WTC11 (cell line): ENCODE results near the gene CR2. TPM values are rescaled to one million over a fixed set of nuclear protein-coding genes. Genes with fewer than 3 reads are reported as not detected.
"Not testable (repeated sequence)": the region's sequence is repeated elsewhere in the genome, so short reads cannot be mapped to it uniquely, and the experiment has no call there.

ENCODE experiments used
- ATAC-seq: fragments of 200-7000 bp; cut with Tn5 transposase; 2 replicates; pipeline ENCODE4 v1.10.0; 2021; ENCODE audit warnings: mild to moderate bottlenecking, moderate library complexity
- CTCF ChIA-PET: fragments of 300-600 bp; sonication (Branson Sonifier 250); formaldehyde crosslinking; loops from one replicate; lab custom pipeline; 2021; ENCODE audit warnings: antibody characterized with exemption; lab: Charles Lee
- POLR2A ChIA-PET: fragments of 350-600 bp; sonication (Branson Sonifier 250); formaldehyde crosslinking; loops from one replicate; lab custom pipeline; 2021; ENCODE audit warnings: antibody characterized with exemption; lab: Charles Lee
- DNase-seq: peaks from one replicate; pipeline ENCODE4 v3.0.0; 2021; ENCODE audit warnings: low spot score
- H3K27ac Mint-ChIP-seq: 2 replicates; pipeline ENCODE4 v1.8.0; 2021; ENCODE audit warnings: mixed read lengths
- H3K27me3 Mint-ChIP-seq: 2 replicates; pipeline ENCODE4 v1.8.0; 2021; ENCODE audit warnings: low read depth, mild to moderate bottlenecking, moderate library complexity, mixed read lengths
- H3K36me3 Mint-ChIP-seq: 2 replicates; pipeline ENCODE4 v1.8.0; 2021; ENCODE audit warnings: mixed read lengths
- H3K4me1 Mint-ChIP-seq: 2 replicates; pipeline ENCODE4 v1.8.0; 2022; ENCODE audit warnings: mixed read lengths
- H3K4me3 Mint-ChIP-seq: 2 replicates; pipeline ENCODE4 v1.8.0; 2021; ENCODE audit warnings: mild to moderate bottlenecking, moderate library complexity, mixed read lengths
- H3K9me3 Mint-ChIP-seq: 2 replicates; pipeline ENCODE4 v1.8.0; 2021; ENCODE audit warnings: mixed read lengths
- AR ChIP-seq: fragments of 250-450 bp; sonication (Bioruptor Pico); IDR thresholded peaks from 2 replicates; pipeline ENCODE4 v1.9.0; 2021; ENCODE audit warnings: mild to moderate bottlenecking
- ELF4 ChIP-seq: sonication (generic); formaldehyde crosslinking; IDR thresholded peaks from 2 replicates; pipeline ENCODE4 v1.8.1; 2022; ENCODE audit warnings: low read depth, mild to moderate bottlenecking, moderate library complexity, missing genetic modification reagents
- JAZF1 ChIP-seq: fragments of 250-450 bp; sonication (Bioruptor Pico); IDR thresholded peaks from 2 replicates; pipeline ENCODE4 v1.9.0; 2021; ENCODE audit warnings: moderate library complexity, mild to moderate bottlenecking, inconsistent platforms
- NFATC4 ChIP-seq: fragments of 250-450 bp; sonication (Bioruptor Pico); IDR thresholded peaks from 2 replicates; pipeline ENCODE4 v1.9.0; 2021; ENCODE audit warnings: mild to moderate bottlenecking
- NR2C2 ChIP-seq: sonication (generic); formaldehyde crosslinking; IDR thresholded peaks from 2 replicates; pipeline ENCODE4 v1.8.0; 2022; ENCODE audit warnings: mild to moderate bottlenecking, missing genetic modification reagents
- NR3C1 ChIP-seq: sonication (generic); formaldehyde crosslinking; conservative IDR thresholded peaks from 2 replicates; pipeline ENCODE4 v1.8.1; 2023; ENCODE audit warnings: low read depth, mild to moderate bottlenecking, missing genetic modification reagents
- PRDM15 ChIP-seq: sonication (generic); formaldehyde crosslinking; IDR thresholded peaks from 2 replicates; pipeline ENCODE4 v1.8.0; 2022; ENCODE audit warnings: missing genetic modification reagents
- RORB ChIP-seq: fragments of 250-450 bp; sonication (Bioruptor Pico); IDR thresholded peaks from 2 replicates; pipeline ENCODE4 v1.9.0; 2021; ENCODE audit warnings: mild to moderate bottlenecking
- SOX15 ChIP-seq: fragments of 250-450 bp; sonication (Bioruptor Pico); IDR thresholded peaks from 2 replicates; pipeline ENCODE4 v1.9.0; 2021; ENCODE audit warnings: mild to moderate bottlenecking
- TCF7 ChIP-seq: sonication (generic); formaldehyde crosslinking; IDR thresholded peaks from 2 replicates; pipeline ENCODE4 v1.8.0; 2022; ENCODE audit warnings: mild to moderate bottlenecking, low read depth, missing genetic modification reagents, moderate library complexity
- TEAD4 ChIP-seq: sonication (generic); formaldehyde crosslinking; IDR thresholded peaks from 2 replicates; pipeline ENCODE4 v1.8.0; 2022; ENCODE audit warnings: mild to moderate bottlenecking, missing genetic modification reagents
- ZNF232 ChIP-seq: sonication (generic); formaldehyde crosslinking; IDR thresholded peaks from 2 replicates; pipeline ENCODE4 v1.8.0; 2022; ENCODE audit warnings: mild to moderate bottlenecking, missing genetic modification reagents
- ZNF263 ChIP-seq: sonication (generic); formaldehyde crosslinking; IDR thresholded peaks from 2 replicates; pipeline ENCODE4 v1.8.1; 2022; ENCODE audit warnings: low read depth, mild to moderate bottlenecking, moderate library complexity, missing genetic modification reagents
- ZNF396 ChIP-seq: fragments of 250-450 bp; sonication (Bioruptor Pico); IDR thresholded peaks from 2 replicates; pipeline ENCODE4 v1.8.0; 2021; ENCODE audit warnings: mild to moderate bottlenecking, moderate library complexity, borderline replicate concordance
- ZNF532 ChIP-seq: fragments of 250-450 bp; sonication (Bioruptor Pico); IDR thresholded peaks from 2 replicates; pipeline ENCODE4 v1.9.0; 2021; ENCODE audit warnings: mild to moderate bottlenecking, borderline replicate concordance
- total RNA-seq: library from RNA; stranded (reverse); gene quantifications from 3 replicates; pipeline ENCODE4 v1.2.3, GENCODE V29; 2021
- TF ChIP-seq, protein P1 (sequence below): fragments of 250-450 bp; sonication (Bioruptor Pico); IDR thresholded peaks from 2 replicates; pipeline ENCODE4 v1.8.0; 2021; ENCODE audit warnings: mild to moderate bottlenecking
- TF ChIP-seq, protein P2 (sequence below): sonication (generic); formaldehyde crosslinking; IDR thresholded peaks from 2 replicates; pipeline ENCODE4 v1.8.1; 2022; ENCODE audit warnings: low read depth, mild to moderate bottlenecking, moderate library complexity, missing genetic modification reagents, borderline replicate concordance
- TF ChIP-seq, protein P3 (sequence below): sonication (generic); formaldehyde crosslinking; IDR thresholded peaks from 2 replicates; pipeline ENCODE4 v1.8.0; 2023; ENCODE audit warnings: missing genetic modification reagents

CR2 gene
- total RNA-seq, 1 experiment from 2014 or later: 3.8 TPM

- POLR2A ChIA-PET, H3K27ac Mint-ChIP-seq, DNase-seq, H3K4me3 Mint-ChIP-seq, CTCF ChIA-PET, H3K27me3 Mint-ChIP-seq, ATAC-seq, H3K4me1 Mint-ChIP-seq, H3K9me3 Mint-ChIP-seq, H3K36me3 Mint-ChIP-seq: not testable (repeated sequence)
These were observed 17.4 kb upstream of the CR2 start for GRCh38 chr1:207436746-207437145.

GRCh38 chr1:207440626-207441025 is 13.5 kb upstream of the CR2 start:
- H3K4me3 Mint-ChIP-seq: no peak overlapping the region
- DNase-seq: no peak
- ChIA-PET CTCF (interaction anchor here (2.1 kb wide), 1 partner anchor 13 kb away, joined by 7 read pairs; the partner anchor contains the start of gene CR2), POLR2A (no interaction called here)
- ATAC-seq: no peak
- H3K4me1 Mint-ChIP-seq: no peaks in the 10 kb centered on the region
- H3K27ac Mint-ChIP-seq: no peak overlapping the region
- TF ChIP-seq ELF4 (CRISPR knock-in tag): no peak
- no peak for TF ChIP-seq ZNF263
- no peak for TF ChIP-seq NR3C1
- TF ChIP-seq RORB (CRISPR knock-in tag): no peak
- TF ChIP-seq, protein P1, sequence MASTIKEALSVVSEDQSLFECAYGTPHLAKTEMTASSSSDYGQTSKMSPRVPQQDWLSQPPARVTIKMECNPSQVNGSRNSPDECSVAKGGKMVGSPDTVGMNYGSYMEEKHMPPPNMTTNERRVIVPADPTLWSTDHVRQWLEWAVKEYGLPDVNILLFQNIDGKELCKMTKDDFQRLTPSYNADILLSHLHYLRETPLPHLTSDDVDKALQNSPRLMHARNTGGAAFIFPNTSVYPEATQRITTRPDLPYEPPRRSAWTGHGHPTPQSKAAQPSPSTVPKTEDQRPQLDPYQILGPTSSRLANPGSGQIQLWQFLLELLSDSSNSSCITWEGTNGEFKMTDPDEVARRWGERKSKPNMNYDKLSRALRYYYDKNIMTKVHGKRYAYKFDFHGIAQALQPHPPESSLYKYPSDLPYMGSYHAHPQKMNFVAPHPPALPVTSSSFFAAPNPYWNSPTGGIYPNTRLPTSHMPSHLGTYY (CRISPR knock-in tag): no peak
- TF ChIP-seq ZNF232: no peak
- TF ChIP-seq TCF7: no peak
- TF ChIP-seq, all 79 proteins: peak for 0
- Mint-ChIP-seq H3K9me3 (peaks cover 4% of the 10 kb centered on the region; the same call in 1 of the 2 replicates), H3K36me3 (no peaks in the 10 kb centered on the region), H3K27me3 (no peaks in the 10 kb centered on the region)

DNA sequence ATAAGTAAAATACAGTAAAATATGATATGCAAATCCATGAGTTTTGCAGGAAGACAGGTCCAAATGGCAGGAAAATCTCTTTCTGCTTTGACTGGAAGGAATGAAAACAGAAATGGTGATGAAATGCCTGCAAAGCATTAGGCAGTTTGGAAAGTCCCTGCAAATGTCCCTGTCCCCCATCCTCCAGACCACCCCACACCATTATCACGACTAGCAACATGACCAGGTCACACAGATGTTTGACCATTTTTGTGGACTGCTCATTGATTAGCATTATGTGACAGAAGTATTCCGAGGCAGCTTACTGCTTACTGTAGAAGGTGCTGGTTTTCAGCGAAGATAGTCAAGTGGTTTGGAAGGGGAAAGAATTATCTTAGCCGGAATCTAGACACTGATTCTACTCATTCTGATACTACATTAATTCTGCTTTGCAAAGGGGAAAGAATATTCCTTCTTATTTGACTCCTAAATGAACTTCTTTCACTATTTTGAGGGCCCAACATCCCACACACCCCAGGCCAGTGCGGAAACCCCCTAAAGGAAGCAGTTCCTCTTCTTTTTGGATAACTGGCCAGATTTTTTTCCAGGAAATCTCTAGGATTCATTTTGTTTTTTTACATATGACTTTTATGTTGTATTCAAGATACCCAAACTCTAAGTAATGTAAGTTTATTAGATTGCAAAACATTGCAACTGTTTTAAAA is 9.5 kb upstream of the CR2 start:
- Mint-ChIP-seq H3K9me3 (no peaks in the 10 kb centered on the region), H3K4me3 (no peak overlapping the region), H3K27me3 (peaks cover under 1% of the 10 kb centered on the region; the same call in 1 of the 2 replicates), H3K36me3 (no peaks in the 10 kb centered on the region), H3K4me1 (no peaks in the 10 kb centered on the region), H3K27ac (no peak overlapping the region)
- DNase-seq (no peak), ATAC-seq (no peak)
- POLR2A ChIA-PET: no interaction called here
- CTCF ChIA-PET: interaction anchor here (1.6 kb wide), 1 partner anchor 10 kb away, joined by 6 read pairs; the partner anchor contains the start of gene CR2
- TF ChIP-seq NR2C2 (CRISPR knock-in tag): no peak
- TF ChIP-seq, protein P2, sequence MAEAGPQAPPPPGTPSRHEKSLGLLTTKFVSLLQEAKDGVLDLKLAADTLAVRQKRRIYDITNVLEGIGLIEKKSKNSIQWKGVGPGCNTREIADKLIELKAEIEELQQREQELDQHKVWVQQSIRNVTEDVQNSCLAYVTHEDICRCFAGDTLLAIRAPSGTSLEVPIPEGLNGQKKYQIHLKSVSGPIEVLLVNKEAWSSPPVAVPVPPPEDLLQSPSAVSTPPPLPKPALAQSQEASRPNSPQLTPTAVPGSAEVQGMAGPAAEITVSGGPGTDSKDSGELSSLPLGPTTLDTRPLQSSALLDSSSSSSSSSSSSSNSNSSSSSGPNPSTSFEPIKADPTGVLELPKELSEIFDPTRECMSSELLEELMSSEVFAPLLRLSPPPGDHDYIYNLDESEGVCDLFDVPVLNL (CRISPR knock-in tag): no peak
- TF ChIP-seq JAZF1 (CRISPR knock-in tag): no peak
- no peak for TF ChIP-seq RORB (CRISPR knock-in tag)
- no peak for TF ChIP-seq ZNF396 (CRISPR knock-in tag)
- TF ChIP-seq ZNF532: no peak
- no peak for TF ChIP-seq AR (CRISPR knock-in tag)
- no peak for TF ChIP-seq PRDM15
- no peak for TF ChIP-seq NFATC4 (CRISPR knock-in tag)
- no peak for TF ChIP-seq SOX15
- no peak for TF ChIP-seq TEAD4
- TF ChIP-seq, protein P3, sequence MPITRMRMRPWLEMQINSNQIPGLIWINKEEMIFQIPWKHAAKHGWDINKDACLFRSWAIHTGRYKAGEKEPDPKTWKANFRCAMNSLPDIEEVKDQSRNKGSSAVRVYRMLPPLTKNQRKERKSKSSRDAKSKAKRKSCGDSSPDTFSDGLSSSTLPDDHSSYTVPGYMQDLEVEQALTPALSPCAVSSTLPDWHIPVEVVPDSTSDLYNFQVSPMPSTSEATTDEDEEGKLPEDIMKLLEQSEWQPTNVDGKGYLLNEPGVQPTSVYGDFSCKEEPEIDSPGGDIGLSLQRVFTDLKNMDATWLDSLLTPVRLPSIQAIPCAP (CRISPR knock-in tag): no peak
